HG02759 (cell line): ENCODE data around the gene BHLHE40.

Experiments used
- ATAC-seq: cut with Tn5 transposase; IDR thresholded peaks from one replicate; pipeline ENCODE4 v1.9.1; 2021; ENCODE audit warnings: mild to moderate bottlenecking, moderate library complexity; ENCODE audit not compliant: unreplicated experiment

BHLHE40 gene

DNA sequence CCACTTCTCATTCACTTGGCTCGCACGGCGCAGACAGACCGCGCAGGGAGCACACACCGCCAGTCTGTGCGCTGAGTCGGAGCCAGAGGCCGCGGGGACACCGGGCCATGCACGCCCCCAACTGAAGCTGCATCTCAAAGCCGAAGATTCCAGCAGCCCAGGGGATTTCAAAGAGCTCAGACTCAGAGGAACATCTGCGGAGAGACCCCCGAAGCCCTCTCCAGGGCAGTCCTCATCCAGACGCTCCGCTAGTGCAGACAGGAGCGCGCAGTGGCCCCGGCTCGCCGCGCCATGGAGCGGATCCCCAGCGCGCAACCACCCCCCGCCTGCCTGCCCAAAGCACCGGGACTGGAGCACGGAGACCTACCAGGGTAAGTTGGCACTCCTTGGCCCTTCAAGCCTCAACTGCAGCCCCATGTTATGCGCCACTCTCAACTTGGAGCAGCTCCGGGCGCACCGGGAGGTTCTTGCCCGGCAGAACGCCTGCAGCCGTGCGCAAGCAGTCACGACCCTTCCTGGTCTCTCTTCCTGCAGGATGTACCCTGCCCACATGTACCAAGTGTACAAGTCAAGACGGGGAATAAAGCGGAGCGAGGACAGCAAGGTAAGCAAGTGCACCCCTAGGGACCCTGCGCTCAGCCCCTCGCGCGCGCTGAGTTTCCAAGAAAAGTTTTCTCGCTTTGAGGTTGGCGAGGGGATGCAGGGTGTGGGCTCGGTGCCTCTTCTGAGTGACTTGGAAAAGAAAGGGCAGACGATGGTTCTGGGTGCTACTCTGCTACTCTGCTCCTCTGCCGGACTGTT lies at the start of gene BHLHE40:
Gene BHLHE40 (plus strand): TSS at position 10 of the 801 bp plus-strand sequence. CDS start 282 bp downstream, at position 292.
- ATAC-seq: no peak

DNA sequence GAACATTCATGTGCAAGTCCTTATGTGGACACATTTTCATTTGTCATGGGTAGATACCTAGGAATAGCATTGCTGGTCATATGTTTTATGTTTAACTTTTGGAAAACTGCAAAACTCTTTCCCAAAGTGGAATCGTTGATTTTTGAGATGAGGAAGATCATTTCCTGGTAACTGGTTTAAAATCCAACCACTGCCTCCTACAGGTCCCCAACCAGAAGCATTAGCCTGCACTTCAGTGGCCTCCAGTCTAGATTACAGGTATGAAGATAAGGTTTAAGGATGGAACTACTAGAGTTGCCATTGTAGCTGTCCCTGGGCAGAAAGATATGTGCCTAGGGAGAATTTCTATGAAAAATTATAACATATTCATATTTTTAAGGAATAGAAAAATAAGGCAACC lies 48.7 kb upstream of the BHLHE40 start:
- no peak for ATAC-seq

DNA sequence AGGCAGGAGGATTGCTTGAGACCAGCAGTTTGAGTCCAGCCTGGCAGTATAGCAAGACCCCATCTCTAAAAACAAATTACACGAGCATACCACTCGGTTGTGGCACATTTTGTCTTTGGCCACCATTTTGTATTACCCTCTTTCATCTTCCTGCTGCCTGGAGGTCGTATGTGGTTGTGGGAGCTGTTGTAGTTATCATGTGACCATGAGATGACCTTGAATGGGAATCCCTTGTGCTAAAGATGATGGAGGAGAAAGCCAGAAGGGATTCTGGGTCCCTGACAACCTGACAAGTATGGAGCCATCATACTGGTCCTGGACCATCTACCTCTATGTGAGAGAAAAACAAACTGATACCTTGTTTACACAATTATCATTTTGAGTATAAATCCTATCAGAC lies 45.2 kb upstream of the BHLHE40 start:
- no peak for ATAC-seq

DNA sequence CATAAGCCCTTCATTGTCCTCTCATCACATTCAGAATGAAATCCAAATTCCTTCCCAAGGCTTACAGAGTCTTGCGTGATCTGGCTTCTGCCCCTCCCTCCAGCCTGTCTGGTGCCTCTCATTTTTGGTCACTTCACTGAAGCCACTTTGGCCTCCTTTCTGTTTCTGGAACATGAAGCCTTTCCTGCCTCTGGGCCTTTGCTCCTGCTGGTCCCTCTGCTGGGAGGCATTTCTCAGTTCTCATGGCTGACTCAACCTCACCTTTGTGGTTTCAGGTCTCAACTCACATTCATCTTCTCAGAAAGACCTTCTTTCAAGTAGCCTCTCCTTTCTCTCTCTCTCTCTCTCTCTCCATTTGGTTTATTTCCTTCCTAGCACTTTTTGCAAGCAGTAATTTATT lies 43.9 kb upstream of the BHLHE40 start:
- no peak for ATAC-seq

DNA sequence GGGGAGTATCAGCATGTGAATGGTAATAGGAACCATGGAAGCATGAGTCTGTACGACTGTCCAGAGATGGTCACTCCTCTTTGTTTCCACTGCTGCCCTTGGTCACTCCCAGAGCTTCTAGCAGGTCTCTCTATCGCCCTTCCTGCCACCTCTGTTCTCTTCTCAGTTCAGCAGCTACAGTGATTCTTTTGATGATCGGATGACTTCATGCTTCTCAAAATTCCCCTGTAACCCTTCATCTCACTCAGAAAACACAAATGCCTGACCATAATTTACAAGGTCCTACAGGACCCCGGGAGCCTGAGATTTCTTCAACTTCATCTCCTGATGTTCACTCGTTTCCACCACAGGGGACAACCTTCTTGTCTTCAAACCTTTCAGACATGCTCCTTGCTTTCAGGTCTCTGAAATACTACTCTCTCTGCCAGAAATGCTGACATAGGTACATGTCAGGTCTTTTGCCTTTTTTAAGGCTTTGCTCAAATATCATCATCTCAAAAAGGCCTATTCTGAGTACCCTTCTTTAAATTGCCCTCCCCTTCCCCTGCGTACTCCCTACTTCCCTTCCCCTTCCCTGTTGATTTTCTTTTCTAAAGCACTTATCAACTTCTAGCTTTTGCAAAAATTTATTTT lies 42.1 kb upstream of the BHLHE40 start:
- ATAC-seq: no peak

DNA sequence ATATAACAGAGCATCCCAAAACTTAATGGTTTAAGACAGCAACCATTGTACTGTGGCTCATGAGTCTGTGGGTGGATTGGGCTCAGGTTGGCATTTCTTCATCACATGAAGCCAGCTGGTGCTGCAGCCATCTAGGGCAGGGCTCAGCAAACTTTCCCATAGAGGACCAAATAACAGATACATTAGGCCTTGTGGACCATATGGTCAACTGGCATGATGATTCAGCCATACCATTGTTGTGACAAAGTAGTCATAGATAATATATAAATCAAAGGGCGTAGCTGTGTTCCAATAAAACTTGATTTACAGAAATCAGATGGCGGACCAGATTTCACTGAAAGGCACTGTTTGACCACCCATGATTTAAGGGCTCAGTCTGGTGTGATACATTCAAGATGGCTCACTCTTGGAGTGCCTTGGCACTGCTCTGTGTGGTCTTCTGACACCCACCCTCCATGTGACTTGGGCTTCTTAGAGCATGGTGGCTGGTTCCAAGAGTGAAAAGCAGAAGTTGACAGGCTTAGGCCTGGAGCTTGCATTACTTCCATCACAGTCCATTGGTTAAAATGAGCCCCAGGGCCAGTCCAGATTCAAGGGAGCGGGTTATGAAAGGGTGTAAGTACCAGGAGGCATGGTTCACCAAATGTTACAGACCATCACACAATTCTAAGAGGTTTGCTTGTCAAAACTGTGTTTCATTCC lies 40.8 kb upstream of the BHLHE40 start:
- ATAC-seq: no peak

DNA sequence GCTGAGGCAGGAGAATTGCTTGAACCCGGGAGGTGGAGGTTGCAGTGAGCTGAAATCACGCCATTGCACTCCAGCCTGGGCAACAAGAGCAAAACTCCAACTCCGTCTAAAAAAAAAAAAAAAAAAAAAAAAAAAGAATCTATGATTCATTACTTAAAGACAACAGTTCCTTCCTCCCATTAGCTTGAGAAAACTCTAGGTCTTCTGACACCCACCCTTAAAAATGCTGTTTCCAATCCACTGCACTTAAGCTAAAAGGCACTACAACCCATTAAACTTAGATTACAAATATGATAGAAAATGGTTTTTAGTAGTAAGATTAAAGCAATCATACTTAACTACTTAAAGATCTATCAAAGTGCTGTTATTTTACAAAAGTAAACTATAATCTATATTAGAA lies 40.0 kb upstream of the BHLHE40 start:
- no peak for ATAC-seq

DNA sequence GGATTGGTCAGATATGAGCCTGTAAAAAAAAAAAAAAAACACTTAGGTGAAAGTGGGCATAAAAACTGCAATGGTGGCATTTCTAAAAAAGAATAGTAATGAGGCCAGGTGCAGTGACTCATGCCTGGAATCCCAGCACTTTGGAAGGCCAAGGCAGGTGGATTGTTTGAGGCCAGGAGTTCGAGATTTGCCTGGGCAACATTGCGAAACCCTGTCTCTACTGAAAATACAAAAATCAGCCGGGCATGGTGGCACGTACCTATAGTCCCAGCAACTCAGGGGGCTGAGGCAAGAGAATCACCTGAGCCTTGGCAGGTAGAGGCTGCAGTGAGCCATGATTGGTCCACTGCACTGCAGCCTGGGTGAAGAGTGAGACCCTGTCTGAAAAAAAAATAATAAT lies 38.3 kb upstream of the BHLHE40 start:
- ATAC-seq: no peak

DNA sequence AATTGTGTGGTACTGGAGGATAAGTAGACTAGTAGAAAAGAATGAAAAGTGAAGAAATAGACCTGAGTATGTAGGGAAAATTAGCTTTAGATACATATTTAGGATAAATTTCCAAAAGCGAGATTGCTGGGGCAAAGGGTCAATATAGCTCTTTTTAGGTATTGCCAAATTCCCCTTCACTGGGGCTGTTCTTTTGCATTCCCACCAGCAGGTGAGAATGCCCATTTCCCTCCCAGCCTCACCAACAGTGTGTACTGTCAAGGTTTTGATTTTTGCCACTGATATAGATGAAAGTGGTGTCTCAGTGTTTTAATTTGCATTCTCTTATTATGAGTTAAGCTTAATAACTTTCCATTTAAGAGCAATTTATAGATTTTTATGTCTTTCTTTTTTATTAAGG lies 35.7 kb upstream of the BHLHE40 start:
- ATAC-seq: no peak

DNA sequence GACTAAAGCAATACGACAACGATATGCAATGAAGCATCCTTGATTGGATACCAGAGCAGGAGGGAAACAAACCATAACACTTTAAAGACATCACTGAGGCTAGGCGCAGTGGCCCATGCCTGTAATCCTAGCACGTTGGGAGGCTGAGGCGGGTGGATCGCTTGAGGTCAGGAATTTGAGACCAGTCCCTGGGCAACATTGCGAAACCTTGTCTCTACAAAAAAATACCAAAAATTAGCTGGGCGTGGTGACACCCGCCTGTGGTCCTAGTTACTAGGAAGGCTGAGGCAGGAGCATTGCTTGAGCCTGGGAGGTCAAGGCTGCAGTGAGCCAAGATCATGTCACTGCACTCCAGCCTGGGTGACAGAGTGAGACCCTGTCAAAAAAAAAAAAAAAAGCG lies 33.9 kb upstream of the BHLHE40 start:
- no peak for ATAC-seq

DNA sequence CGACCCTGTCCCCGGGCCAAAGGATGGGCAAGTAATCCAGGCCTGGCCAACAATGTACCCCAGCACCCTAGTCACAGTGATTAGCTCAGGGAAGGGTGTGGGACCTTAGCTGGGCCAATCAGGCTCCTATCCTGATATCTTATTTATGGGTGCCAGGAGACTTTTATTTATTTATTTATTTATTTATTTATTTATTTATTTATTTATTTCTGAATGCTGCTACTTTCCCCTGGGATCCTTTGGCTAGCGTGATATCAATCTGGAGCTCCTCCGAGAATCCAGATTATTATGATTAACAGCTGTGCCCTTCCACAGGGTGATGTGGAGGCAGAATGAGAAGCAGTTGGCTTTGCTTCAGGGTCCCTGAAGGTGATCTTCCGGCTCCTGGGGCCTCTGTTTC lies 32.2 kb upstream of the BHLHE40 start:
- no peak for ATAC-seq

DNA sequence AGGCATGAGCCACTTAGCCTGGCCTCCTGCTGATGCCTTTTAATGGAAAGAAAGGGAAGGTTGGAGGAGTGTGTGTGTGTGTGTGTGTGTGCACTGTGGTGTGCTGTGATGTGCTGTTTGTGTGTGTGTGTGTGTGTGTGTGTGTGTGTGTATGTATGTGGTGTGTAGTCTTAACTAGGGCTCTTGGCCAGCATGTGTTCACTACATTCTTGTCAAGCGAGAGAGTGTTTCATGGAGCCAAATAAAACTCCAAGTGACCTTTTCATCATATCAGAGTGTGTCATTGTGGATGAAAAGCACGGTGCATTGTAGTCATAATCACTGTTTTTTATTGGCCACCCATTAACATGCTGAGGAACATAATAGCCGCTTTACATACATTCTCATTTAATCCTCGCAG lies 30.8 kb upstream of the BHLHE40 start:
- ATAC-seq: no peak

DNA sequence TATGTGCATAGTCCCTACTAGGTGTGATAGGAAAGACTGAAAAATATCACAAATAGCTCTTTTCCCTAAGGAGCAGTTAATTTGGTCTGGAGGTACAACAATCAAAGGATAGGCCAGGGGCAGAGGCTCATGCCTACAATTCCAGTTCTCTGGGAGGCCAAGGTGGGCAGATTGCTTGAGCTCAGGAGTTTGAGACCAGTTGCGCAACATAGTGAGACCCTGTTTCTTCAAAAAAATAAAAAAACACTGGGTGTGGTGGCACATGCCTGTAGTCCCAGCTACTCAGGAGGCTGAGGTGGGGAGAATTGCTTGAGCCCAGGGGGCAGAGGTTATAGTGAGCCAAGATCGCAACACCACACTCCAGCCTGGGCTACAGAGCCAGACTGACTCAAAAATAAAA lies 30.2 kb upstream of the BHLHE40 start:
- no peak for ATAC-seq

DNA sequence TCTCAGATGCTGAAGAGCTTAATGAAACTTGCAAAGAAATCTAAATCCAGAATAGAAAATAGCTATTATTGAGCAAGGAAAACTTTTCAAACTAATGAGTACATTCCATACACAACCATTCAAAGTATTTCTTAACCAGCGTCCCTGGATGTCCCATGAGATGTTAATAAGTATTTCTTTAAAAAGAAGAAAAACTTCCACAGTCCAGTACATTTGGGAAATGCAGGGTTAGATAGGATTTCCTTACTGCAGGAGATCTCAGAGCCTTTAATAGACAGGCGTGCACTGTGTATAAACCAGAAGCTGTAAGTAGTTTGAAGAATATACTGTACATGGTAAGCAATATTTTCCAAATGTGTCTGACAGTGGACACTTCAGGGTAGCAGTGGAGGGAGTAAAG lies 29.6 kb upstream of the BHLHE40 start:
- ATAC-seq: no peak

DNA sequence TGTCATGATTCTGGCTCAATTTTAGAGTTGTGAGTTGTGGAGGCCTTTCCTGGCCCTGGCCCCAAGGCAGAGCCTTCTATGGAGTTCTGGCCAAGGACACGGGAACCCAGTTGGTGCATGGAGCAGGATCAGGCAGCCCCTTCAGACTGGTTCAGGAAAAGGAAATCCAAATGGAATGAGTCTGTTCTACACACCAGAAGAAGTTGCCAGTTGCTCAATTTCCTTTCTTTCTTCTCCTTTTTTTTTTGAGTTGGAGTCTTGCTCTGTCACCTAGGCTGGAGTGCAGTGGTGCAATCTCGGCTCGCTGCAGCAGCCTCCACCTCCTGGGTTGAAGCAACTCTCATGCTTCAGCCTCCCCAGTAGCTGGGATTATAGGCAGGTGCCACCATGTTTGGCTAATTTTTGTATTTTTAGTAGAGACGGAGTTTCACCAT lies 28.9 kb upstream of the BHLHE40 start:
- no peak for ATAC-seq

DNA sequence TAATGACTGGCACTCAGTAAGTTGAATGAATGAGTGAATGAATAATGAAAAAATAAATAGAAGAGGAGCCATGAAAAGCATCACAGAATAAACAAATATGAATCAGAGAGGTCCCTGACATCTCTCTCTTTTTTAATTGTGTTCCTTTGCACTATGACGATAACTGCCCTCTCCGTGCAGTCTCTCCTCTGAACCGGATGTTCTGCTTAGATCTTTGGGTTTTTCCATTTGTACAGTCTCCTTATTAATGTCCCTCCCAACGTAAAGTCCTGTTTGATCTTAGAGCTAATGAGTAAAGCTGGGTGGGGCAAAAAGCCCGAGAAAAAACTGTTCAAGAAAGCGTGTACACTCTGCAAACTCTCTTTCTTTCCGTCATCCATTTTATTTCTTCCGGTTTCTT lies 28.3 kb upstream of the BHLHE40 start:
- ATAC-seq: no peak

DNA sequence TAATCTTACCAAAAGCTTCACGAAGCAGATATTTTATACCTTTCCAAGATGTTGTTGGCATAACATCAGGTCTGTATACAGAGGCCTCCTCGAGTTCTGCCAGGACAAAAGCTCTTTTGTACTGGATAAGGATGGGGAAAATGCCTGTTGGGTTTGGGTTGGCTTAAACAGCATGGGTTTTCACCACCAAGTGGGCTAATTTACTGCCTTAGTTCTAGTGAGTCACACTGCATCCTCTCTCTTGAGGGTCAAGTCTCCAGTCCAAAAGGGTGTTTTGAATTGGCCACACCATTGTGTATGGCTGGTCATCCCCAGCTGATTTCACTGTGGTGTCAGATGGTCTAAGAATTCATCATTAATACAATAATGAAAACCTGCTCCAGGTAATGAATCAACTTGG lies 26.1 kb upstream of the BHLHE40 start:
- ATAC-seq: no peak

DNA sequence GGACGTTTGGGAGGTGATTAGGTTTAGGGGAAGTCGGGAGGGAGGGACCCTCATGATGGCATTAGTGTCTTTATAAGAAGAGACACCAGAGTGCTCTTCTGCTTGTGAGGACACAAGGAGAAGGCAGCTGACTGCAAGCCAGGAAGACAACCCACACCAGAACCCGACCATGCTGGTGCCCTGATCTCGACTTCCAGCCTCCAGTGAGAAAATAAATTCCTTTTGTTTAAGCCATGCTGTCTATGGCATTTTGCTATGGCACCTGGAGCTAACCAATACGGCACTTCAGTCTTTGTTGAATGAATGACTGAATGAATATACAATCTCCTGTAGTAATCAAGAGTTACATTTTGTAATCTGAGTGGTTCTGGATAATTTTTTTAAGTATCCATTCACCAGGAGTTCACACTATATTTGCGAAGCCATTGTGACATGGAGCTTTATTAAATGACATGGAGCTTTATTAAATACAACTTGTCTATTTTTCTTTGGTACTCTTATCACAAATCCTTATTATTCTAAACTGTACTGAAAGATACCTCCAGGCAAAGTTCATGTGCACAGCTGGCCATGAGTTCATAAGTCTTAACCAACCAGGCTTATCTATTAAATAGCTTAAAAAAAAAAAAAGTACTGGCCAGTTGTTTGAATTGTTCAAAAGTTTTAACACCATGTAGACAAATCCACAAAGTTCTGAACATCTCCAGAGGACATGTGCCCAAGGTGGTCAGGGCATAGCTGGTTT lies 24.8 kb upstream of the BHLHE40 start:
- ATAC-seq: no peak

DNA sequence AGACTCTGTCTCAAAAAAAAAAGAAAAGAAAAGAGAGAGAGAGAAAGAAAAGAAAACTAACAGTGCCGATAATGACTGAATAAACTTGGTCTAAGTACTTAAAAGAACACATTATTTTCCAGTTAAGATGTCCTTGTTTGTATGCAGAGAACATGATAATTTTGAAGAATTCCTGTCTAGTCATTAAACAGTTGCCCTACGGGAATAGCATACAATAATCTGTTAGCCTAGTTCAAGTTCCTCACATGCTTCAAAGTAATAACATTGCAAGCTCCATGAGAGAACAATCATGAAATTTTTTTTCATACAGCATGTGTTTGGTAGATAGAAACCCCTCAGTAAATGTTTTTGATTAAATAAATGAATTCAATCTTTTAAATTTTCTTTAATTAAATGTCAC lies 23.1 kb upstream of the BHLHE40 start:
- ATAC-seq: no peak

DNA sequence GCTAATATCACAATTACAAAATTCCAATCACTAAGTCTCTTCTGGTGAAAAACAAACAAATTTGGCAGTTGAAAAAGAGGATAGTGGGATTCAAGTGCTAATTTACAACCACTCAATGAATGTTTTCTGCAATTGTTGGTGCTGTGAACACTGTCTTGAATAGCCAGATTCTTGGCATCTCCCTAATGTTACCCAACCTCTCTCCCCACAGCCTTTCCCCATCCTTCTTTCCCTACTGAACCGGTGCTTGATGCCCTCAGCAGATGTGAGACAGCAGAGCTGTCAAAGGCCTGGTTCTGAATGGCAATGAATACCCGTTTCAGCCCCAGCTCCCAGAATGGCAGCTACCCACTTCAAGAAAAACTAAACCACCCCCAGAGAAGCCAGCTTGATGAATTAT lies 22.5 kb upstream of the BHLHE40 start:
- no peak for ATAC-seq

DNA sequence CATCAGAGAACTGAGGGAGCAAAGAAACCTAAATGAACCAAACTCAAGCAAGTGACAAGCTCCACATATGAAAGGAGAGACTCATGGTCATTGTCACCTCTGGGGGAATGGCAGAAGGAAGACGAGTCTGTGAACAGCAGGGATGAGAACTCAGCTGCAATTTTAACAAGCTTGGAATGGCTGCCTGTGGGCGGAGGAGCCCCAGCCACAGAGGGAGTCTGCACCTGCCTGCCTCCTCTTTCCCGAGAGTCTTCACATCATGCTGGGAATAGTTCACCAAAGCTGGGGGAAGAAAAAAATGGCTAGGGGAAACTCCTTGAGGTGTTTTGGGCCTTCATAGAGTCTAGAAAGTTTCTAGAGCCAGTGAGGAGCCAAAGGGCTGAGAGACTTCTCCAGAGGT lies 21.3 kb upstream of the BHLHE40 start:
- ATAC-seq: no peak
